ENCODE measurements around the gene STAT6. TPM values are rescaled to one million over a fixed set of nuclear protein-coding genes. Genes with fewer than 3 reads are reported as not detected.
A peak's percentile ranks its signal among the peaks of the same experiment; 100 is the strongest.

Gene STAT6
- polyA plus RNA-seq, 5 donors, result 131 to 169 (median 162) TPM

GRCh38 chr12:57148469-57149244 is 37.5 kb upstream of the STAT6 start:
- DNase-seq, result peak; percentile 81 to 88

DNA sequence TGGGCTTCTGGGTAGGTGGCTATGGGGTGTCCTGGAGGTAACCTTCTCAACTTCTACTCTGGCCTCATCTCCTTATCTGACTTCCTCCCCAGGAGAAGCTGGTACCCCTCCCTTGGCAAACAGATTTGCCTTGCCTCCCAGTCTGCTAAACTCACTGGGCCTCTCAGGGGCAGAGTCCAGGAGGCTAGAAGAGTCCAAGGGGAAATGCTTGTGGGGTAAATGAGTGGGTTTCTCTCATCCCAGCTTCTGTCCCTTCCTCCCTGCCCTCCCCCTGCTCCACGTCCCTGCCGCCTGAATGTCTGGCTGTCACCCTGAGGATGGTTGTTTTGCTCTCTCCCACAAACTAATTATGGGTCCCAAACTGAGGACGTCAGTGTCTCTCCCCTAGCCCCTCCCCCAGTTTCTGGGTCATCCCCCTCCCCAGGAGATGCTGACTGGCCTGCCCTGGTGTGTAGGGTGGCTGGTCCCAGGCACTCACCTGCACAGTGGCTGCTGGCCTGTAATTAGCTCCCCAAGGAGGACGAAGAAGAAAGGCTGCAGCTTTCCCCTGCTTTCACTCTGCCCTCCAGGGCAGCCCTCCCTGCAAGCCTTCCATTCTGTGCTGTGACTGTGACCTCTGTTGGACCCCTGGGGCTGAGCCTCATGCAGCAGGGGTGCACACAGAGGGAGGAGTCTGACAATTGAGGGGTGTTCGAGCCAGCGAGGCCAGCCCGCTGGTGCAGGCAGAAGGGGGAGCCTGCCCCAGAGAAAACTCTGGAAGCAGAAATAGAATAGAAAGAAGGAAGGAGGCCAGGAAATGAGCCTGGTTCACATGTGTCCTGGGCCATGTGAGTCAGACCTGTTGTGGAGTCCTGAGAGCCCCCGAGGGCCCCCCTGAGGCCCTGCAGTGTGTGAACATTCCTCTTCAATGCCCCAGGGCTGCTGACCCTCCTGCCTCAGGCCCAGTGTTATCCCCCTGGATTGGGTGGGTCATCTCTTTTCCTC is 36.1 kb upstream of the STAT6 start, which contains the start of gene LRP1-AS:
TSS of gene LRP1-AS (minus strand) at position 659 of the 984 bp plus-strand sequence.
- no peak for DNase-seq

GRCh38 chr12:57146092-57146491 is 34.9 kb upstream of the STAT6 start:
- DNase-seq, result no peak

GRCh38 chr12:57145460-57146059 is 34.4 kb upstream of the STAT6 start:
- DNase-seq, result no peak

GRCh38 chr12:57143454-57143853 is 32.3 kb upstream of the STAT6 start:
- no peak for DNase-seq

DNA sequence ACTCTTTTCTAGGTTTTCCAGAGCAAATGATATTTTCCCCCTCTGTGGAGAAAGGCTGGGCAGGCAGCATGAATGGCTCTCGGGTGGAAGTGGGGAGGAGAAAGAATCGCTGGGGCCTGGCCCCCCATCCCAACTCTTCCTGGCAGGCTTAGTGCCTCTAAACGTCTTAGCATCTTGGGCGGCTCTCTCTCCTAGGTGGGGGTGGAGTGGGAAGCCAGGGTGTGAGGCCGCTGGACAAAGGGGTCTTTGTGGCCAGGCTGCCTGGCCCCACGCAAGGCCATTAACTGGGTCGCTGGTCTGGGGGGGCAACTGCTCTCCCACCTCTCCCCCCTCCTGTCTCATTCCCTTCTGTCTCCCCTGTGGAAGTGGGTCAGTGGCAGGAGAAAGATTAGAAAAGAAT is 31.6 kb upstream of the STAT6 start:
- DNase-seq, result no peak

- DNase-seq, result no peak
Observed at GRCh38 chr12:57142121-57142520, 31.0 kb upstream of the STAT6 start.

DNA sequence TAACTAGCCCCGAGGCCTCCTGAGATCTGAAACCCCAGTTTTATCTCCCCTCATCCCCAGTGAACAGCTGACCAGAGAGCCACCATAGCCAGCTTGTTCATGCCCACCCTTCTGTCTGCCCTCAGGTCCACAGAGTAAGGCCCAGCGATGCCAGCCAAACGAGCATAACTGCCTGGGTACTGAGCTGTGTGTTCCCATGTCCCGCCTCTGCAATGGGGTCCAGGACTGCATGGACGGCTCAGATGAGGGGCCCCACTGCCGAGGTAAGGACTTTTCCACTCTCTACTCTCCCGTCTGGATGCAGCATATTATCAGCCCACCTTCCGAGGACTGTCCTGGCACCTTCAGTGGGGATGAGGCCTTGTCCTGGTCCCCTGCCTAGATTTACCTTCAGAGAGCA is 30.1 kb upstream of the STAT6 start:
- DNase-seq, result no peak

DNA sequence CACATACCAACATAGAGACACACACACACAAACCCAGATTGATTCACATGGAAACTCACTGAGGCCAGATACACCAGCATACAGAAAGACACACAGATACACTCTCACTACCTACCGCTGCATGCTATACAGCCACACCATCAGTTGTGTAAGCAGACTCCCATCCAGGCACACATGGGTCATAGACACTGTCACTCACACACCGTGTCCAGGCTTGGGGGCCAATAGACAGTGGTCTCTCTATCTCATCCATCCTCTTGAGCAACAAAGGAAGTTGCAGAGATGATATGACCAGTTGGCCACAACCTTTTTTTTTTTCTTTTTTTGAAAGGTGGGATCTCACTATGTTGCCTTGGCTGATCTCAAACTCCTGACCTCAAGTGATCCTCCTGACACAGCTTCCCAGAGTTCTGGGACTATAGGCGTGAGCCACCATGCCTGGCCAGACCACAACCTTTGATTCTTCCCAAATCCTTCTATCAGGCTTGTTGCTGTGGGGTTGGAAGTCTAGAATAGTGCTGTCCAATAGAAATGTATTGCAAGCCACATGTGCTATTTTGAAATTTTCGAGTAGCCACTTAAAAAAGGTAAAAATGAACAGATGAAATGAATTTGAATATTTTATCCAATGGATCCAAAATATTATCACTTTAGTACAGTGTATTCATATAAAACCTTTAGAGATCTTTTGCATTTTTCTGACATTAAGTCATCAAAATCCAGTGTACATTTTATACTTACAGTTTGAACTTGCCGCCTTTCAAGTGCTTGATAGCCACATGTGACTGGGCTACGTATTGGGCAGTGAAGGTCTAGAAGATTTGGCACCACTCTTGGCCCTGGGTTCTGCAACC is 28.9 kb upstream of the STAT6 start:
- no peak for DNase-seq

- no peak for DNase-seq
Observed at GRCh38 chr12:57138526-57139272, 27.5 kb upstream of the STAT6 start.

GRCh38 chr12:57135527-57136326 is 24.6 kb upstream of the STAT6 start:
- DNase-seq, result peak; percentile 88 to 89

DNA sequence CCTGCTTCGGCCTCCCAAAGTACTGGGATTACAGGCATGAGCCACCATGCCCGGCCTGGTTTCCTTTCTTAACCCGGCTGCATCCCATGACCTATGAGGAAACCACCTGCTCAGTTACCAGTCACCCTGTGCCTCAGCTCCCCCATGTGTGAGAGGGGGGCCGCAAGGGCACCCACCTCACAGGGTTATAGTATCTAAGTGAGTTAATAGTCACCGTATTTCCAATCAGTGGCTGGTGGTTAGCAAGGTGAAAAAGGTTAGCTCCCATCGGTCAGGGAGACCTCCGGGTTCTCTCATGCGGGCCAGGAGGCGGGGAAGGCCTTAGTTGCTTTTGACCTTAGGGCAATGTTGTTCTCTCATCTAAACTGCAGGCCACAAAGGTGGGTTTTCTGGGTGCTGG is 23.8 kb upstream of the STAT6 start:
- DNase-seq, result no peak

DNA sequence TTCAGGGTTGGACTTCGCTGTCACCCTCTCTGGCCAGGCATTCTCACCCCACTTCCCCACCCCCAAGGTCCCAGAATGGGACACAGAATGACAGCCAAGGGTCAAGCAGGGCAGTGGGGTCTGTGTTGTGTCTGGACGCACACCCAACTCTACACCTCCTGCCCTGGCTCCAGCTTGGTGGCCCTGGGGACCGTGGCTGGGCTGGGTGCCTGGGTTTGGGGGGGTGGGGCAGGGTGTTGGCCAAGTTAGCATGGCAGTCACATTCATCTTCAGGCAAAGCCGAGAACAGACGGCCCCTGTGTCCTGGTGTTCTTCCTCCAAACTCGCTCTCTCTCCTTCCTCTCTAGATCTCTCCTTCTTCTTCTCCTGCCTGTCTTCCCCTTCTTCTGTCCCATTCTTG is 22.8 kb upstream of the STAT6 start:
- DNase-seq, result no peak

DNA sequence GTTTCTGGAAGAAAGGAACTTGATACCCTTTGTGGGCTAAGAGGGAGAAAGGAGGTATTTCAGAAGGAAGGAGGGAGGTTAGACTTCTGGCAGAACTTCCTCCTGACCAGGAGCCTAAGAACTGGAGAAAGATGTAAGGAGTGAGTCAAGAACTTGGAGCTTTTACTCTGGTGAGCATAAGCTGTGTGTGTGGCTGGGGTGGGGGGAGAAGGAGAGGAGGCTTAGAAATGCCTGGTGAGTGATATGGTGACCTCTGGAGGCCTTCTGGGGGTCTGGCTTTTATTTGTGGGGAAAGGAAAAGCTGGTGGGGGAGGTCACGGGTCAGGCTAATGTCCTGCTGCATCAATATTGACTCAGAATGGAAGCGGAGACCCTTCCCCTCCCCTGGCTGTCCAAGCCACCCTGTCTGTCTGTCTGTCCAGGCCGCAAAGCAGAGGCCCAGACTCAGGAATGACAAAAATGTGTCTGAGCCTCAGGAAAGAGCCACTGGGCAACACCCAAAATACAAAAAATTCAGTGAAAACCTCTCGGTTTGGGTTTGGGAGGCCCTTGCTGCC is 21.9 kb upstream of the STAT6 start:
- DNase-seq, result no peak

DNA sequence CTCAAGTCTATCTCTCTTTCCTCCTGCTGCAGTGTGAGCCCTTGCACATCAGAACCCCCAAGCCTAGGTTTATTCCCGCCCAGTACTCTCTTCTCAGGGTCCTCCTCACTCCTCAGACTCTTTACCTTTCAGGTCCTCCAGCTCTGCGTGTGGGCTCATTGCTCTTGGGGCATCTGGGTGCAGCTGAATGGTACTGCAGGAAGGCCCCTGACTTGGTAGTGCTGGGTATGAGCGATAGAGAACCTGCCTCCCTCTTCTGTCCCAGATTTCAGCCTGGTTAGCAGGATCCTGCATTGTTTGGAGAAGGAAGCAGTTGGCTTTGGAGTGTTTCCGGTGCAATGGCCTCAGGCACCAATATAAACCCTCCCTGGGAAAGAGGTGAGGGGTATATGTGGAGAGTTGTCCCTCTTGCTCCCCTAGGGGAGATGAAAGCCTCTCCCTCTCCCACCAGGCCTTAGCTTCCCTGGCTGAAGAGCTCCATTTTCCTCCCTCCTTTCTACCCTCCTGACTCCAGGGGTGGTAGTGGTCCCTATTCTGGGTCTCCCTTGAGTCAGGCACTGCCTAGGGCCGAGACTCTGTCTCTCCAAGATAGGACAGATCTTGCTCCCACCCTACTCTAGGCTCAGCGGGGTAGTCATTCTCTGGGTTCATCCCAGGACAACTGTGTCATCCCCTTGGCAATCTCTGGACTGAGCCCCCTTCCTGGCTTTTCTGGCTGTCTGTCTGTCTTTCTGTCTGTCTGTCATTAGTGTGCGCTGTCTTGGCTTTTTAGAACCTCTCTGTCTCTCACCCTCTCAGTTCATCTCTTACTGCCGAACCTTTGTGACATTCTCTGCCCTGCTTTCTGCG is 21.0 kb upstream of the STAT6 start:
- no peak for DNase-seq

DNA sequence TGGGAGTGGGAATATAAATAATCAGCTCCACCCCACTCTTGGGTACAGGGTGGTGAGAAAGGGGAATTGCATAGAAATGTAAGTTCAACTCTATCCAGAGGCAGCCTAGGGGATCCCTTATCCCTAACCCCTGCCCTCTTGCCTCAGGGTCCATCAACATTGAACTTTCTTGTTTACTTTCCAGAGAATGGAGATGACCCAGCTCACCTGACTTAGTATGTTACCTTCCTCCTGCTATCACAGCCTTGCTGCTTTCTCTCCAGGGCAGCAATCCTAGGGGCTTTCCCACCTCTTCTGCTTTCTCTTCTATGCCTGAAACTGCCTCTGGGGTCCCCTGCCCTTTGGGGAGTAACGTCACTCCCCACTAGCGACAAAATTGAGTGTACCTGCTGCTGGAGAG is 19.8 kb upstream of the STAT6 start:
- no peak for DNase-seq

DNA sequence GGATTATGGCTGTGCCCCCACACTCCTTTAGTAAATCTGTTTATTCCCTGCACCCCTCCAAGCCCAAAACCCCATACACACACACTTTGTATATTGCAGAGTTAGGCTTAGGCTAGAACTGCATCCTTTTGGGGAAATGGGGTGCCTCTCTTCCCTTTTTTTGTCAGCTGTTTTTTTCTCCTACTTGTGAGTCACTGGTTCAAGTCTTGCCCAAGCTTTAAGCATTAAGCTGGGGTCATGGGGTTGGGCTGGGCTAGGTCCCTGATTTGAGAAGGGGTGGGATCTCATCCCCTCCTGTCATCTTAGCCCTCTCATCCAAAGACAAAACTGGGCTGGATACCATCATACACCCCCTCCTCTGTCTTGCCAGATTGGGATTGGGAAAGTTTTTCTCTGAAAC is 18.7 kb upstream of the STAT6 start:
- no peak for DNase-seq

DNA sequence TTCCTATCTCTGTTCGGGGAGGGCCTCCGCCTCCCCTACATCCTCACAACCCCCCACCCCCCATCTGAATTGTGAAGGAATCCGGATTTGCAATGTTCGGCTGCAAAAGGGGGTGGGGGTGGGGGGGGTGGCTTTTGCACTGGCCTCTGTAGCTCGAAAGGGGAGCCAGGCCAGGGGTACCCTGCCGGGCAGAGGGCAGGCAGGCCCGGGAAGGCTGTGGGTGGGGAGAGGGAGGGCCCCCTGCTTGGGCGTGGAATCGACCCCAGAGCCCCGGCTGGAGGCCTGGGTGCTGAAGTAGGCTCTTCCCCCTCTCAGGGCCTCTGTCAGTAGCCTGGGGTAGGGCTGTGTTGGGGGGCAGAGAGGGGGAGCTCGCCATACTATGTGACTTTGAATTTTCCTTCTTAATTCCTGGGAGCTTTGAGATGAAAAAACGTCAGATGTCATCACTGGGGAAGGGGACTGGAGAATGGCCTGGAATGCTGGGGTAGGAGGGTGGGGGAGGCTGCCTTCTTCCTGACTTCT is 18.2 kb upstream of the STAT6 start:
- no peak for DNase-seq
